Testis (tissue), 2 donors: ENCODE measurements around the gene MYO1G.

Source experiments
- CTCF ChIP-seq, 3 experiments: fragments of 450-650 bp in 2 of 3; fragments of 200-600 bp in 1 of 3; sonication (generic) in 1 of 3; IDR thresholded peaks; one replicate each; pipeline ENCODE4 v1.5.1; 2016 to 2019; ENCODE audit warnings: antibody characterized with exemption in 3 of 3, mild to moderate bottlenecking in 2 of 3, moderate library complexity in 1 of 3
- POLR2A ChIP-seq: fragments of 450-650 bp; IDR thresholded peaks from one replicate; pipeline ENCODE4 v1.6.1; 2017; ENCODE audit warnings: antibody characterized with exemption, mild to moderate bottlenecking, moderate library complexity

DNA sequence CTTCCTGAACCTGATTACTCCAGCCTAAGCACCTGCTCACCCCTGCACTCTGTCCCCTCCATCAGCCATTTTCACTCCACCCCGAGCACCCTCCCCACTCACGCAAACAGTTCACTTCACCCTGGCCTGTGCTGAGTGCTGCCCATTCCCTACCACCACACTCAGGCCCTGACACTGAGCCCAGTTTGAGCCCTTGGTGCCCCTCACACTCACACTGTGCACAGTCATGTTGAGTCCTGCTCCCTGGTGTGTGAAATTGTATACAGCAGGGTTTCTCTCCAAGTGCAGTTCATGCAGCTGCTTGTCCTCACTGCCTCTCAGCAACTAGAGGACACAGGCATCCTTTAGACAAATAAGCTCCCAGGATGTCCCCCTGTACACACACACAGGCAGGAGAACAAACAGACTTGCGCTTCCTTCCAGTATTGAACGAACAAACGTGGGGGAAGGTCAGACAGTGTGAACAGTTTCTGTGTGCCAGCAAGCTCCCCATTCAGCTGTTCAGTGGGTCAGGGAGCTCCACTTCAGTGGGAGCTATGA, 6.8 kb downstream of the MYO1G start:
- no peak for TF ChIP-seq CTCF (IDR thresholded peaks at IDR 0.05)
- TF ChIP-seq POLR2A, result no peak
